PFSK-1 (cell line): Measurements from ENCODE around the gene RNU6-8.

Experiments
- FOXP2 ChIP-seq: optimal IDR thresholded peaks from 2 replicates; pipeline ENCODE3; 2011; ENCODE audit warnings: borderline replicate concordance, control low read depth, inconsistent platforms; ENCODE audit not compliant: insufficient read depth; ENCODE audit errors: extremely low read length, extremely low read depth
- POLR2AphosphoS5 ChIP-seq: IDR thresholded peaks from 2 replicates; pipeline ENCODE4 v1.6.1; 2012; ENCODE audit warnings: low read depth, mild to moderate bottlenecking, control low read depth, low read length, moderate library complexity
- SIN3A ChIP-seq: IDR thresholded peaks from 2 replicates; pipeline ENCODE4 v1.6.1; 2012; ENCODE audit warnings: mild to moderate bottlenecking, low read length, moderate library complexity, borderline replicate concordance; ENCODE audit not compliant: insufficient read depth
- TAF1 ChIP-seq: IDR thresholded peaks from 2 replicates; pipeline ENCODE4 v1.6.1; 2012; ENCODE audit warnings: low read length, control low read depth, borderline replicate concordance; ENCODE audit not compliant: insufficient read depth
- TF ChIP-seq, protein P1 (sequence below), 2 experiments: IDR thresholded peaks; 2 replicates each; pipeline versions ENCODE4 v1.6.1 to v1.8.0; 2011 to 2012; ENCODE audit warnings: low read depth in 2 of 2, low read length in 2 of 2, control low read depth in 1 of 2, inconsistent platforms in 1 of 2, mild to moderate bottlenecking in 1 of 2, moderate library complexity in 1 of 2; ENCODE audit not compliant: insufficient read depth in 1 of 2

GRCh38 chr14:32209471-32209870, 6.4 kb upstream of the RNU6-8 start:
- TF ChIP-seq POLR2AphosphoS5 (no peak), TAF1 (no peak), SIN3A (no peak), FOXP2 (no peak)
- TF ChIP-seq, protein P1, sequence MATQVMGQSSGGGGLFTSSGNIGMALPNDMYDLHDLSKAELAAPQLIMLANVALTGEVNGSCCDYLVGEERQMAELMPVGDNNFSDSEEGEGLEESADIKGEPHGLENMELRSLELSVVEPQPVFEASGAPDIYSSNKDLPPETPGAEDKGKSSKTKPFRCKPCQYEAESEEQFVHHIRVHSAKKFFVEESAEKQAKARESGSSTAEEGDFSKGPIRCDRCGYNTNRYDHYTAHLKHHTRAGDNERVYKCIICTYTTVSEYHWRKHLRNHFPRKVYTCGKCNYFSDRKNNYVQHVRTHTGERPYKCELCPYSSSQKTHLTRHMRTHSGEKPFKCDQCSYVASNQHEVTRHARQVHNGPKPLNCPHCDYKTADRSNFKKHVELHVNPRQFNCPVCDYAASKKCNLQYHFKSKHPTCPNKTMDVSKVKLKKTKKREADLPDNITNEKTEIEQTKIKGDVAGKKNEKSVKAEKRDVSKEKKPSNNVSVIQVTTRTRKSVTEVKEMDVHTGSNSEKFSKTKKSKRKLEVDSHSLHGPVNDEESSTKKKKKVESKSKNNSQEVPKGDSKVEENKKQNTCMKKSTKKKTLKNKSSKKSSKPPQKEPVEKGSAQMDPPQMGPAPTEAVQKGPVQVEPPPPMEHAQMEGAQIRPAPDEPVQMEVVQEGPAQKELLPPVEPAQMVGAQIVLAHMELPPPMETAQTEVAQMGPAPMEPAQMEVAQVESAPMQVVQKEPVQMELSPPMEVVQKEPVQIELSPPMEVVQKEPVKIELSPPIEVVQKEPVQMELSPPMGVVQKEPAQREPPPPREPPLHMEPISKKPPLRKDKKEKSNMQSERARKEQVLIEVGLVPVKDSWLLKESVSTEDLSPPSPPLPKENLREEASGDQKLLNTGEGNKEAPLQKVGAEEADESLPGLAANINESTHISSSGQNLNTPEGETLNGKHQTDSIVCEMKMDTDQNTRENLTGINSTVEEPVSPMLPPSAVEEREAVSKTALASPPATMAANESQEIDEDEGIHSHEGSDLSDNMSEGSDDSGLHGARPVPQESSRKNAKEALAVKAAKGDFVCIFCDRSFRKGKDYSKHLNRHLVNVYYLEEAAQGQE (IDR thresholded peaks at IDR 0.05; ENCODE audit: insufficient read depth in 1 of 2, low read depth in 2 of 2, low read length in 2 of 2) = no peak
